Hepatocyte (in vitro differentiated cells): ENCODE data around the gene SPAG16.

Experiments used
- EZH2 ChIP-seq: fragments of 200-600 bp; sonication (generic); IDR thresholded peaks from 2 replicates; pipeline ENCODE4 v1.6.1; 2016; ENCODE audit warnings: antibody characterized with exemption, mild to moderate bottlenecking, borderline replicate concordance
- EZH2phosphoT487 ChIP-seq: fragments of 200-600 bp; sonication (generic); IDR thresholded peaks from one replicate; pipeline ENCODE4 v1.6.1; 2018; ENCODE audit warnings: antibody characterized with exemption, mild to moderate bottlenecking, low read depth, moderate library complexity; ENCODE audit not compliant: unreplicated experiment, severe bottlenecking
- TF ChIP-seq, protein P1 (sequence below): fragments of 200-600 bp; sonication (generic); IDR thresholded peaks from 2 replicates; pipeline ENCODE4 v1.5.1; 2016; ENCODE audit warnings: antibody characterized with exemption, mild to moderate bottlenecking; ENCODE audit not compliant: poor library complexity

DNA sequence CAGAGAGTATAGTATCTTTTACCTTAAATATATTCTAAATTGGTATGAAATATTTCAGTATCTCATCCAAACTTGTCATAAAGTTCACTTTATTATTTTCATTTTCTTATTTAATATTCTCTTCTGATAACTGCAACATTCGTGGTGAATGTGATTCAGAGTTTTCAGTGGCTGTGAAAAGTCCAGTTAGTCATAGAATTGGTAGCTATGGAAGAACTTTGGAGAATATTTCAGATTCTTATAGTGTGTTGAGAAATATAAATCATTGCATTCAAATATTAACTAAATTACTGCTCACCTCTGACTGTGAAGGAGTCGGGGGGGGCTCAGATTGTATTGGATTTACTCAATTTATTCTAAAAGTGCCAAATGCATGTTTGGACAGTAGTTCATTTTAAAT is 948.0 kb downstream of the SPAG16 start:
- TF ChIP-seq EZH2 (no peak), EZH2phosphoT487 (no peak)
- TF ChIP-seq, protein P1, sequence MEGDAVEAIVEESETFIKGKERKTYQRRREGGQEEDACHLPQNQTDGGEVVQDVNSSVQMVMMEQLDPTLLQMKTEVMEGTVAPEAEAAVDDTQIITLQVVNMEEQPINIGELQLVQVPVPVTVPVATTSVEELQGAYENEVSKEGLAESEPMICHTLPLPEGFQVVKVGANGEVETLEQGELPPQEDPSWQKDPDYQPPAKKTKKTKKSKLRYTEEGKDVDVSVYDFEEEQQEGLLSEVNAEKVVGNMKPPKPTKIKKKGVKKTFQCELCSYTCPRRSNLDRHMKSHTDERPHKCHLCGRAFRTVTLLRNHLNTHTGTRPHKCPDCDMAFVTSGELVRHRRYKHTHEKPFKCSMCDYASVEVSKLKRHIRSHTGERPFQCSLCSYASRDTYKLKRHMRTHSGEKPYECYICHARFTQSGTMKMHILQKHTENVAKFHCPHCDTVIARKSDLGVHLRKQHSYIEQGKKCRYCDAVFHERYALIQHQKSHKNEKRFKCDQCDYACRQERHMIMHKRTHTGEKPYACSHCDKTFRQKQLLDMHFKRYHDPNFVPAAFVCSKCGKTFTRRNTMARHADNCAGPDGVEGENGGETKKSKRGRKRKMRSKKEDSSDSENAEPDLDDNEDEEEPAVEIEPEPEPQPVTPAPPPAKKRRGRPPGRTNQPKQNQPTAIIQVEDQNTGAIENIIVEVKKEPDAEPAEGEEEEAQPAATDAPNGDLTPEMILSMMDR: no peak
